HL-60 (cell line): ENCODE data around the gene MT2A.

Experiments
- POLR2AphosphoS5 ChIP-seq: IDR thresholded peaks from 2 replicates; pipeline ENCODE4 v1.6.1; 2012; ENCODE audit warnings: low read depth
- TF ChIP-seq, protein P1 (sequence below): IDR thresholded peaks from one replicate; pipeline ENCODE4 v1.5.1; 2011; ENCODE audit warnings: low read length, control low read depth, inconsistent platforms; ENCODE audit not compliant: insufficient read depth
- TF ChIP-seq, protein P2 (sequence below): IDR thresholded peaks from 2 replicates; pipeline ENCODE4 v1.6.1; 2012; ENCODE audit warnings: low read depth; ENCODE audit not compliant: insufficient replicate concordance

- TF ChIP-seq, protein P1, sequence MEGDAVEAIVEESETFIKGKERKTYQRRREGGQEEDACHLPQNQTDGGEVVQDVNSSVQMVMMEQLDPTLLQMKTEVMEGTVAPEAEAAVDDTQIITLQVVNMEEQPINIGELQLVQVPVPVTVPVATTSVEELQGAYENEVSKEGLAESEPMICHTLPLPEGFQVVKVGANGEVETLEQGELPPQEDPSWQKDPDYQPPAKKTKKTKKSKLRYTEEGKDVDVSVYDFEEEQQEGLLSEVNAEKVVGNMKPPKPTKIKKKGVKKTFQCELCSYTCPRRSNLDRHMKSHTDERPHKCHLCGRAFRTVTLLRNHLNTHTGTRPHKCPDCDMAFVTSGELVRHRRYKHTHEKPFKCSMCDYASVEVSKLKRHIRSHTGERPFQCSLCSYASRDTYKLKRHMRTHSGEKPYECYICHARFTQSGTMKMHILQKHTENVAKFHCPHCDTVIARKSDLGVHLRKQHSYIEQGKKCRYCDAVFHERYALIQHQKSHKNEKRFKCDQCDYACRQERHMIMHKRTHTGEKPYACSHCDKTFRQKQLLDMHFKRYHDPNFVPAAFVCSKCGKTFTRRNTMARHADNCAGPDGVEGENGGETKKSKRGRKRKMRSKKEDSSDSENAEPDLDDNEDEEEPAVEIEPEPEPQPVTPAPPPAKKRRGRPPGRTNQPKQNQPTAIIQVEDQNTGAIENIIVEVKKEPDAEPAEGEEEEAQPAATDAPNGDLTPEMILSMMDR: no peak
- TF ChIP-seq, protein P2, sequence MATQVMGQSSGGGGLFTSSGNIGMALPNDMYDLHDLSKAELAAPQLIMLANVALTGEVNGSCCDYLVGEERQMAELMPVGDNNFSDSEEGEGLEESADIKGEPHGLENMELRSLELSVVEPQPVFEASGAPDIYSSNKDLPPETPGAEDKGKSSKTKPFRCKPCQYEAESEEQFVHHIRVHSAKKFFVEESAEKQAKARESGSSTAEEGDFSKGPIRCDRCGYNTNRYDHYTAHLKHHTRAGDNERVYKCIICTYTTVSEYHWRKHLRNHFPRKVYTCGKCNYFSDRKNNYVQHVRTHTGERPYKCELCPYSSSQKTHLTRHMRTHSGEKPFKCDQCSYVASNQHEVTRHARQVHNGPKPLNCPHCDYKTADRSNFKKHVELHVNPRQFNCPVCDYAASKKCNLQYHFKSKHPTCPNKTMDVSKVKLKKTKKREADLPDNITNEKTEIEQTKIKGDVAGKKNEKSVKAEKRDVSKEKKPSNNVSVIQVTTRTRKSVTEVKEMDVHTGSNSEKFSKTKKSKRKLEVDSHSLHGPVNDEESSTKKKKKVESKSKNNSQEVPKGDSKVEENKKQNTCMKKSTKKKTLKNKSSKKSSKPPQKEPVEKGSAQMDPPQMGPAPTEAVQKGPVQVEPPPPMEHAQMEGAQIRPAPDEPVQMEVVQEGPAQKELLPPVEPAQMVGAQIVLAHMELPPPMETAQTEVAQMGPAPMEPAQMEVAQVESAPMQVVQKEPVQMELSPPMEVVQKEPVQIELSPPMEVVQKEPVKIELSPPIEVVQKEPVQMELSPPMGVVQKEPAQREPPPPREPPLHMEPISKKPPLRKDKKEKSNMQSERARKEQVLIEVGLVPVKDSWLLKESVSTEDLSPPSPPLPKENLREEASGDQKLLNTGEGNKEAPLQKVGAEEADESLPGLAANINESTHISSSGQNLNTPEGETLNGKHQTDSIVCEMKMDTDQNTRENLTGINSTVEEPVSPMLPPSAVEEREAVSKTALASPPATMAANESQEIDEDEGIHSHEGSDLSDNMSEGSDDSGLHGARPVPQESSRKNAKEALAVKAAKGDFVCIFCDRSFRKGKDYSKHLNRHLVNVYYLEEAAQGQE: no peak
- TF ChIP-seq POLR2AphosphoS5: no peak
Measured at GRCh38 chr16:56608876-56609462, 585 bp downstream of the MT2A start.
